ENCODE data around the gene PANK3.
"Not testable (repeated sequence)": the region's sequence is repeated elsewhere in the genome, so short reads cannot be mapped to it uniquely, and the experiment has no call there.

Gene PANK3

GRCh38 chr5:168591302-168592013 lies 12.3 kb upstream of the PANK3 start:
- no peak for DNase-seq

DNA sequence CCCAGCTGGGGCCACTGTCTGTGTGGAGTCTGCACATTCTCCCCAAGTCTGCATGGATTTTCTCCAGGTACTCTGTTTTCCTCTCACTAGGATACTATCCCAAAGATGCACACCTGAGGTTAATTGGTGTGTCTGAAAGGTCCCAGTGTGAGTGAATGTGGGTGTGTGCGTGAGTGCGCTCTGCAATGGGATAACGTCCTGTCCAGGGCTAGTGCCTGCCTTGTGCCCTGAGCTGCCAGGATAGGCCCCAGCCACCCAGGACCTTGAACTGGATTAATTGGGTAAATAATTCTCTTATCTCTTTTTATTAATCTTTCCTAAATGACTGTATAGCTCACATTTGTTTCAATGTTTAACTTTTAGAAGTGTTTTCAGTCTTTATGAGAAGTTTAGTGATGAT lies 11.5 kb upstream of the PANK3 start:
- DNase-seq, result no peak

DNA sequence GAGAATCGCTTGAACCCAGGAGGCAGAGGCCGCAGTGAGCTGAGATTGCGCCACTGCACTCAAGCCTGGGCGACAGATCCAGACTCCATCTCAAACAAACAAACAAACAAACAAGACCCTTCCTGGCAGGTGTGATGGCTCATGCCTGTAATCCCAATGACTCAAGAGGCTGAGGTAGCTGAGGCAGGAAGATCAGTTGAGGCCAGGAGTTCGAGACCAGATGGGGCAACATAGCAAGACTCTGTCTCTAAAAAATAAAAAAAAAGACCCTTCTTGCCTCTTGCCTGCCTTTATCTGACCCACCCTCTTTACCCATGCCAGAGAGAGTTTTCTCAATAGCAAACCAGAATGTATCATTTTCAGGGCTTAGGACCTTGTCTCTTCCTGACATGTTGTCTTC lies 8.8 kb upstream of the PANK3 start:
- no peak for DNase-seq

DNA sequence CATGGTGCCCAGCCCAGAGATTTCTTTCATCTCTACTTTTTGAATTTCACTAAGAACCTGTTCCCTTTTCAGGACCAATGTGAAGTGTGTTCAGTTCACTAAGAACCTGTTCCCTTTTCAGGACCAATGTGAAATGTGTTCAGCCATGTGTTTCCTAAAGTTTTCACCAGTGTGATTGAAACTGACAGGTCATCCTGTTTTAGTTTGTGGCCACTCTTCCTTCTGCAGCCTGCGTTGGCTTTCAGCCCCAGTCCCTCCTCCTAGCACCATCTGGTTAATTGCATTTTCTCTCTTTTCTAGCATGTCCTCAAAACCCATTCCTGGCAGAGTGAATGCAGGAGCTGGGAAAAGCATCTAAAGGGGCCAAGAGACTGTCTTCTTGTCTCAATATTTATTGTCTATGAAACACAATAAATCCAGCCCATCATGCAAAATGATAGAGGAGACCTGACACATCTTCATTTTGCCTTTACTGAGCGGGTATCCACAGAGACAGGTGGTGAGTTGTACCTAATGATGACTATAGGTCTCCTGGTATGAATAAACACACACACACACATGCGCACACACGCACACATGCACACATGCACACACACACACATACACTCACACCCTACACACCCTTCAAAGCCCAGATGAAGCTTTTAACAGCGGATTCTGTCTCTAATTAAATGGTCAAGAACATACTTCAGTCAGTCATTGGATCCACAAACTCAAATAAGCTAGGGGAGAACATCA lies 6.1 kb upstream of the PANK3 start:
- no peak for DNase-seq

DNA sequence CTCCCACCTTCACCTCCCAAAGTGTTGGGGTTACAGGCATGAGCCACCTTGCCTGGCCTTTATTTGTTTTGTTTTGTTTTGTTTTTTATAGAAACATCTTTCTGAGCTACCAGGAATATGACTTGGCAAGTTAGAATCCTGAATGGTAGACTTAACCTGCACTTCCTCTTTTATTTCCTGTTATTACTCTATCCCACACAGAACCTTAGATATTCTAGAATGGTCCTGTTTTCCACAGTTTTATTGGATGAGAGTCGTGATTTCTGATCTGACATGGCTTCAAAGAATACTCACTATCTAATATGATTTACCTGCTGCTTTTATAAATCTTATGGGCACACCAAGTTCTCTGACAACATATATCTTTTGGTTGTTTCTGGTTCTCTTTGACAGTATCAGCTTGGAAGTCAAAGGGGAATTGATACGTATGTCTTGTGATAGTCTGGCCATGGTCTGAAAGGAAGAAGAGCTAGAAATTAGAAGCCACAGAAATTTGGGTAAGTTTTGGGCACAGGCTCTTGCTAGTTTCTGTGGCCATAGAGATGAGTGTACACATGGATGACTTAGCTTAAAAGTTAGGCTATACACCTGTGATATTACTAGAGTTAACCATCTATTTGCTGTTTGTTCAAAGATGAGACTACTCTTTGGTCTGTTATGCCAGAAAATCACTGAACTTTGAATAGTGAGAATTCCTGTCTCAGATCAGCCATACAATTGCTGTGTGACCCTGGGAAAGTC lies 4.7 kb upstream of the PANK3 start:
- no peak for DNase-seq

DNA sequence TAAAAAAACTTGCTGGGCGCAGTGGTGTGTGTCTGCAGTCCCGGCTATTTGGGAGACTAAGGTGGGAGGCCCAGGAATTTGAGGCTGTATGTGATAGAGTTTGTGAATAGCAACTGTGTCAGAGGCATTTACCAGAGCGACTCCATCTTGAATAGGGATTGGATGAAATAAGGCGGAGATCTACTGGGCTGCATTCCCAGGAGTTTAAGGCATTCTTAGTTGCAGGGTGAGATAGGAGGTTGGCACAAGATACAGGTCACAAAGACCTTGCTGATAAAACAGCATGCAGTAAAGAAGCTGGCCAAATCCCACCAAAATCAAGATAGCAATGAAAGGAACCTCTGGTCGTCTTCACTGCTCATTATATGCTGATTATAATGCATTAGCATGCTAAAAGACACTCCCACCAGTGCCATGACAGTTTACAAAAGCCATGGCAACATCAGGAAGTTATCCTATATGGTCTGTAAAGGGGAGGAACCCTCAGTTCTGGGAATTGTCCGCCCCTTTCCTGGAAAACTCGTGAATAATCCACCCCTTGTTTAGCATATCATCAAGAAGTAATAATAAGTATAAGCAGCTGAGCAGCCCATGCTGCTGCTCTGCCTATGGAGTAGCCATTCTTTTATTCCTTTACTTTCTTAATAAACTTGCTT lies 1.8 kb upstream of the PANK3 start:
- DNase-seq, result not testable (repeated sequence)

DNA sequence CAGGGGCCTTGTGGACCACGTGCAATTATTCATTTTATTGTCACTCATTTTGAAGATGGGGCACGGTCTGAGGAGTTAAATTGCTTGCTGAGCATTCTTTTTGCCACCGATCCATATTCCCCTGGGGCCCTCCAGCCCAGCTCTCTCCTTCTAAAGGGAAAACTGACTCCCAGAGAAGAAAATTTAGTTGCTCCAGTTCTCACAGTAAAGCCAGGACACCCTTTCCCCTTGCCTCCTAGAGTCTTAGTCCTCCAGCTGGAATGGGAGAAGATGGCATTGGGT lies 1.0 kb upstream of the PANK3 start:
- no peak for DNase-seq

- peak; percentile 97 for DNase-seq
Measured at GRCh38 chr5:168579488-168580226, 489 bp upstream of the PANK3 start.

DNA sequence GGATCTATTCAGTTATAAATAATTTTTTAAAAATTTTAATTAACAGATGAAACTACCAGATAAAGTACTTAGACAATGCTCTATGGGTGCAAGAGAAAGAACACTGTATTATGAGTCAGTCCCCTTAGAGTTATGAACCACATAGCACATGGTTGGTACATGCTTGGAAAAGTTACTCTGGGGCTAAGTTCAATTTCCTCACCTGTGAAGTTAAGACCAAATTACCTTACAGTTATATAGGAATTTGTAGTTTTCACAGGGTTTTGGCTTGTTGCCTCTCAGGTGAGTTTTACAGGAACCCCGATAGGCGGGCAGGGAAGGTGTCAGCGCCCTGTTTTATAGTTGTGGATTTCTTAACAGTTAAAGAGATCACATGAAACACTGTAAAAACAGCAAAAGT lies 1.2 kb downstream of the PANK3 start:
- no peak for DNase-seq

- no peak for DNase-seq
Measured at GRCh38 chr5:168575391-168576372, 3.5 kb downstream of the PANK3 start.

DNA sequence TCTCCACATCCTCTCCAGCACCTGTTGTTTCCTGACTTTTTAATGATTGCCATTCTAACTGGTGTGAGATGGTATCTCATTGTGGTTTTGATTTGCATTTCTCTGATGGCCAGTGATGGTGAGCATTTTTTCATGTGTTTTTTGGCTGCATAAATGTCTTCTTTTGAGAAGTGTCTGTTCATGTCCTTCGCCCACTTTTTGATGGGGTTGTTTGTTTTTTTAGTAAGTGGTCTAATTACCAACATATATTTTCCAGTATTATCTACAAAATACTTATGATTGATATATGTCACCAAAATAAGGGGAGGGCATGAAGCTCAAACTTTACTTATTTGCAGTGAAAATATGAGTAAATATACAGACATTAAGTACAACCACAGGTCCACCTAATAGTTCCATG lies 5.0 kb downstream of the PANK3 start:
- DNase-seq, result not testable (repeated sequence)

DNA sequence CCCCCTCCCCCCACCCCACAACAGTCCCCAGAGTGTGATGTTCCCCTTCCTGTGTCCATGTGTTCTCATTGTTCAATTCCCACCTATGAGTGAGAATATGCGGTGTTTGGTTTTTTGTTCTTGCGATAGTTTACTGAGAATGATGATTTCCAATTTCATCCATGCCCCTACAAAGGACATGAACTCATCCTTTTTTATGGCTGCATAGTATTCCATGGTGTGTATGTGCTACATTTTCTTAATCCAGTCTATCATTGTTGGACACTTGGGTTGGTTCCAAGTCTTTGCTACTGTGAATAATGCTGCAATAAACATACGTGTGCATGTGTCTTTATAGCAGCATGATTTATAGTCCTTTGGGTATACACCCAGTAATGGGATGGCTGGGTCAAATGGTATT lies 5.5 kb downstream of the PANK3 start:
- DNase-seq, result not testable (repeated sequence)

DNA sequence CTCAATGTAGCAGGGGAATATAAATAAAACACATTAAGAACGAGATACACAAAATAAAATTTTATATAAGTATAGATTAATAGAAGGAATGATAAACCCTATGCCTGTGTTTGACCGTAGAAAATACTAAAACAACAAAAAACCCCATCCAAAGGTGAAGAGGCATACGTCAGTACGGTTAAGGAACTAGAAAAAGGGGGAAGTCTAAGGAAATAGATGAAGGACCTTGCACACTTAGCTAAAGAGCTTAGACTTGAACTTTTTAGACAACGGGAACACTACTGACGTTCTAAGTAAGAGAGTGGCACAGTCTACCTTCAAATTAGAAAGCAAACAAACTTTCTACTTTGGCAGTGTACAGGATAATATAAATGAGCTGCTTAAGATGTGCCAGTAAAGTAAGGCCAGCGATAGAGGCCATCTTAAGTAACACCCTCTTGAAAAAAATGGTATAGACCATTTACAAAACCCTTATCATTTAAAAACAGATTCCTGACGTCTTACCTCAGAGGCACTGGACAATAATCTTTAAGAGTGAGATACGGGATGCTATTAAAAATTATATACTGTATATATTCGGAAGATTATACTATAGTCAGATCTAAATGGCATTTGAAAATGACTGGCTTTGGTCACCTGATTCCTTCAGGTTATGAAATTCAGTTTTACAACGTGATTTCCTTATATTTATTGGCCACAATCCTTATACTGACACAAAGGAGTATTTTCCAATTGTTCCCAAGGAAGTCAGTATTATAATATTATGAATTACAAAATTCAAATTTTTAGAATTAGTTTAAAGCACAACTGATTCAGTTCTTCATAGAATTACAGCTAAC lies 8.5 kb downstream of the PANK3 start:
- DNase-seq, result no peak

DNA sequence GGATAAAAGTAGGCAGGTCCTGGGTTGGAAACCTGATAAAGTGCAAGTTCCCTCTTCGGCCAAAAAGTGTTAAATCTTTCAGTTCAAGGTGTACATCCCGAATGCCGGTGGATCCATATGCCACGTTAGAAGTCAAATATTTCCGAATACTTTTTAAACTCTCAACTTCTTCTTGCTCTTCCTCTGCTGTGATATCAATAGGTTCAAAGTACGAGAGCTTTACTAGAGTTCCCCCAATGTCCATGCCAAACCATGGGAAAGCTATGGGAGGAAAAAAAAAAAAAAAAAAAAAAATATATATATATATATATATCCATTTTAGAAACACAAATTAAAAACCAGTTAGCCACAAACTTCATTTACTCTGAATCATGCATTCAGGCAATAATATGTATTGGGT lies 10.4 kb downstream of the PANK3 start:
- DNase-seq, result no peak

DNA sequence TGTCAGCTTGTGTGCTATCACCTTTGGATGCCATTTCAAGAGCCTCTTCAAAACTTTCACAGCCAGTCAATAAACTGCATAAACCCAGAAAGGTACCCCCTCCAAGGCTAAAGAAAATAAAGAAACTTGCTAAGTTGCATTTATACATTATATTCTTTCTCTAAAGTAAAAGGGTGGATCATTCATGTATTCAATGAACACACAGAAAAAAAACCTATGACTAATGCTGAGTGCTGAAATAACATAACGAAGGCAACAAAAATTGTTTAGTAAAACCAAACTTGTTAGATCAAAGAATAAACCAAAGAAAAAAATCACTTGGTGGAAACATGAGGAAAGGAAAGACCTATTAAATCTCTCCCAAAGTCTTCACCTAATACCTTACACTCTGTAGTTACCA lies 15.2 kb downstream of the PANK3 start:
- DNase-seq, result no peak

- no peak for DNase-seq
Measured at GRCh38 chr5:168562279-168562678, 16.9 kb downstream of the PANK3 start.

DNA sequence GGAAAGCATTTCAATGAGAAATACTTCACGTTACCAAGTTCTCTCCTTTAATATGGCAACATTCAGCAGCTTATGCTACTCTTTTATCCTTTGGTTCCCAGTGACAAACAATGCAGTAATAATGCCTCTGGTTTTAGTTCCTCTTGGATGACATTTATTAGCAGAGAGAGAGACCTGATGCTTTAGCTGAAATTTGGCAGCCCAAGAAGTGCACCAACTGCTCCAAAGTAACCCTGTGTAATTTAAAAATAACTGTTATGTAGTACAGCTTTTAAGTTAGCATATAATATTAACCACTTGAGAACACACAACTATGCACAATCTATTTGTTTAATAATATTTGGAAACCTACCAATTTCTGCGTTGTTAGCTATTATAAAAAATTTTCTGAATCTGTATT lies 21.8 kb downstream of the PANK3 start:
- no peak for DNase-seq

- no peak for DNase-seq
Measured at GRCh38 chr5:168553377-168554130, 25.6 kb downstream of the PANK3 start.

- no peak for DNase-seq
Measured at GRCh38 chr5:168552146-168552545, 27.0 kb downstream of the PANK3 start.

DNA sequence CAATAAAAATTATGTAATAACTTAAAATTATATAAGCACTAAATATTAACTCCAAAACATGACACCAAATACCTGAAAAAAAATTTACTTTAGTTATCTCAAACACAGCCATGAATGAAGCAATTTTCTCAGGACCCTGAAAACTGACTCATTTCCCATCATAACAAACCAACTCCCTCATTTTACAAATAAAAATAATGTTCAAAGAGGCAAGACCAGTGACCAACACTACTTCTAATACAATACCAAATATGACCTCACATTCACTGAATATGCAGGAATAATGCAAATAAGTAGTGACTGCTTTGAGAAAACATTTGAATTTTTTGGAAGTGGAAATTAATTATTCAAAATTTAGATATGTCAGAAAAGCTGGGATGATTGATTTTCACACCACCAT lies 28.5 kb downstream of the PANK3 start:
- DNase-seq, result no peak
